HG03159 (cell line): Measurements from ENCODE around the gene GNPDA2.

Experiments used
- ATAC-seq: cut with Tn5 transposase; IDR thresholded peaks from one replicate; pipeline ENCODE4 v1.9.1; 2021; ENCODE audit warnings: mild to moderate bottlenecking, moderate library complexity; ENCODE audit not compliant: unreplicated experiment

Gene GNPDA2

GRCh38 chr4:44679060-44679459 lies 47.3 kb downstream of the GNPDA2 start:
- peak; percentile 11 for ATAC-seq

GRCh38 chr4:44678094-44679041 lies 48.0 kb downstream of the GNPDA2 start, which contains the start of gene GUF1:
TSS of gene GUF1 (plus strand) at chr4:44678420. CDS start at chr4:44678623, 203 bp downstream.
- ATAC-seq, result peak; percentile 96

GRCh38 chr4:44675366-44675765 lies 51.0 kb downstream of the GNPDA2 start:
- no peak for ATAC-seq

- ATAC-seq, result no peak
Observed at GRCh38 chr4:44674471-44674870, 51.9 kb downstream of the GNPDA2 start.

- no peak for ATAC-seq
Observed at GRCh38 chr4:44671636-44672035, 54.7 kb downstream of the GNPDA2 start.

- no peak for ATAC-seq
Observed at GRCh38 chr4:44670506-44671199, 55.7 kb downstream of the GNPDA2 start.

GRCh38 chr4:44668526-44668925 lies 57.8 kb downstream of the GNPDA2 start:
- no peak for ATAC-seq

GRCh38 chr4:44663539-44664263 lies 62.7 kb downstream of the GNPDA2 start:
- no peak for ATAC-seq

- ATAC-seq, result peak; percentile 77
Observed at GRCh38 chr4:44662623-44663005, 63.7 kb downstream of the GNPDA2 start.

GRCh38 chr4:44661940-44662622 lies 64.3 kb downstream of the GNPDA2 start:
- ATAC-seq, result peak; percentile 32

GRCh38 chr4:44660396-44660795 lies 66.0 kb downstream of the GNPDA2 start:
- ATAC-seq, result no peak

GRCh38 chr4:44652002-44652401 lies 74.4 kb downstream of the GNPDA2 start:
- no peak for ATAC-seq
